ENCODE measurements around the gene MOSMO.

The MOSMO gene

DNA sequence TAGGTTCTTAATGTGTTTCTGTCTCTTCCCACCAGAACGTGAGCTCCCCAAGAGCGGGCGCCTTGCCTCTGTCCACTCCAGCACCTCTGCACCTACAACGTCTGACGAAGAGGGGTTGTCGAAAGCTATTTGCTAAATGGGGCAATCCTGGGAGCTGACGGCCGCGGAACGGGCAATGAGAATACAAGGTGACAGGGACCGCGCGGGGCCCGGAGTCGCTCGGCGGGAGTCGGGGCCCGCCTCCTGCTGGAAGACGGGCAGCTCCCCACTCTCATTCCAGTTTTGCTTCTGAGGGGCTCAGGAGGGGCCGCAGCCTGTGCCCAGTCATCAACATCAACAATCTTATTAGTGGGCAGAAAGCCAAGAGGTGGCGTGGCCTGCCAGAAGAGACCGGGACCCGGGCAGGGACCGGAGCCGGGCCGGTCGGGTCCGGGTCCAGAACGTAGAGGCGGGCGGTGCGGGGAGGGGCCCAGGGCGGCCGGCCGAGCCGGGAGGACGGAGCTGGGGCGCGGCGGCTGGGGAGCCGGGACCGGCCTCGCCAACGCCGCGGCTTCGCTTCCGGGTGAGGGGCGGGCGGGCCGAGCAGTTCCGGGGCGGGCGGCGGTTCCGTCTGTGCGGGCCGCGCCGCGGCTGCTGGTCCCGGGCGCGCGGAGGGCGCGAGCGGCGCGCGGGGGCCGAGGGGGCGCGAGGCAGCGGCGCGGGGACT, at the start of gene MOSMO:
Gene MOSMO, plus strand, starts transcription at position 603 of the 706 bp plus-strand sequence. CDS start 191 bp downstream, outside the sequence.
- Mint-ChIP-seq H3K27me3 (no peaks in the 10 kb centered on the region), H3K27ac (peak within 1 kb of the TSS; percentile 89), H3K36me3 (ENCODE audit: low read depth) (peaks cover 5% of the 10 kb centered on the region), H3K4me3 (peak within 1 kb of the TSS; percentile 90), H3K4me1 (ENCODE audit: low read depth) (peaks cover 51% of the 10 kb centered on the region), H3K9me3 (no peaks in the 10 kb centered on the region)

- H3K4me1 Mint-ChIP-seq (ENCODE audit: low read depth): peaks cover 44% of the 10 kb centered on the region
- peak overlapping the region; percentile 32 for H3K27ac Mint-ChIP-seq
- H3K36me3 Mint-ChIP-seq (ENCODE audit: low read depth): peaks cover 77% of the 10 kb centered on the region
- H3K27me3 Mint-ChIP-seq: no peaks in the 10 kb centered on the region
- no peak overlapping the region for H3K4me3 Mint-ChIP-seq
- no peaks in the 10 kb centered on the region for H3K9me3 Mint-ChIP-seq
These were observed 48.9 kb upstream of the MOSMO start for GRCh38 chr16:21959050-21959449.

DNA sequence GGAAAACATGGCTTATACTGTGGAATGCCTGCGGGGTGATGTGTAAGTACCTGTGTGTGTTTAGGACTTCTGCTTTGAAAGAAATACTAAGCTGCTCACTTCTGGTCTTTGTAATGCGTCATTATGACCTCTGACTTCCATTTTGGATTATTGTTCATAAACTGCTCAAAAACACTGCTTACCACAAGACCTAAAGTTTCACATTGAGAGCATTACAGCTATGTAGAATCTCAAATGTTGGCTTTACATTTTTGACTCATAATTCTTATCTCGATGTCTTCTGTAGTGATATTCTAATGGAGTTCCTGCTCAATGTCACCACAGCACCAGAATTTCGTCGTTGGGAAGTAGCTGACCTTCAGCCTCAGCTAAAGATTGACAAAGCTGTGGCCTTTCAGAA, 45.4 kb upstream of the MOSMO start:
- Mint-ChIP-seq H3K36me3 (ENCODE audit: low read depth) (peaks cover 89% of the 10 kb centered on the region), H3K4me1 (ENCODE audit: low read depth) (peaks cover 12% of the 10 kb centered on the region), H3K27me3 (no peaks in the 10 kb centered on the region), H3K27ac (no peak overlapping the region), H3K4me3 (no peak overlapping the region), H3K9me3 (no peaks in the 10 kb centered on the region)

DNA sequence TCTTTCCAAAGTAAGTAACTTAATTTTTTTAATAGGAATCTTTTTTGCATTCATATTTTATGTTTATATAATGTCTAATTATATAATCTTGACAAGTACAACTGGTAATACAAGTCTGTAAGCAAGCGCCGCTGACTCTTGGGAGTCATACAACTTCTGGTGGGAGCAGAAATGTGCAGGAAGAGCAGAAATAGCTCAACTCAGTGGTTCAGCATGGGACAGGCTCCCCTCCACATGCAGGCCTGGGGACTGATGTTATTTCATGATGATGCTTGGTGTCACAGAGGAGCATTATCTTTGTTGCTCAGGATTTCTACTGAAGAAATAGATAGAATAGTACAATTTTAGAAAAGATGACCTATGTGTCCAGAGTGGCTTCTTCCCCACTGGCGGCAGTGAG, 44.0 kb upstream of the MOSMO start:
- Mint-ChIP-seq H3K27ac (no peak overlapping the region), H3K4me3 (no peak overlapping the region), H3K4me1 (ENCODE audit: low read depth) (peaks cover 7% of the 10 kb centered on the region), H3K27me3 (no peaks in the 10 kb centered on the region), H3K9me3 (no peaks in the 10 kb centered on the region), H3K36me3 (ENCODE audit: low read depth) (peaks cover 83% of the 10 kb centered on the region)

- Mint-ChIP-seq H3K4me1 (ENCODE audit: low read depth) (peaks cover 3% of the 10 kb centered on the region), H3K27me3 (no peaks in the 10 kb centered on the region), H3K4me3 (no peak overlapping the region), H3K36me3 (ENCODE audit: low read depth) (peaks cover 81% of the 10 kb centered on the region), H3K9me3 (no peaks in the 10 kb centered on the region), H3K27ac (no peak overlapping the region)
These were observed 43.6 kb upstream of the MOSMO start for GRCh38 chr16:21964353-21964752.

GRCh38 chr16:21971856-21972255, 36.1 kb upstream of the MOSMO start:
- H3K9me3 Mint-ChIP-seq: no peaks in the 10 kb centered on the region
- no peaks in the 10 kb centered on the region for H3K27me3 Mint-ChIP-seq
- no peak overlapping the region for H3K4me3 Mint-ChIP-seq
- H3K27ac Mint-ChIP-seq: no peak overlapping the region
- H3K4me1 Mint-ChIP-seq (ENCODE audit: low read depth): no peaks in the 10 kb centered on the region
- peaks cover 45% of the 10 kb centered on the region for H3K36me3 Mint-ChIP-seq (ENCODE audit: low read depth)

GRCh38 chr16:21973945-21974344, 34.0 kb upstream of the MOSMO start:
- no peak overlapping the region for H3K4me3 Mint-ChIP-seq
- no peaks in the 10 kb centered on the region for H3K4me1 Mint-ChIP-seq (ENCODE audit: low read depth)
- H3K9me3 Mint-ChIP-seq: no peaks in the 10 kb centered on the region
- H3K27ac Mint-ChIP-seq: no peak overlapping the region
- peaks cover 52% of the 10 kb centered on the region for H3K36me3 Mint-ChIP-seq (ENCODE audit: low read depth)
- H3K27me3 Mint-ChIP-seq: no peaks in the 10 kb centered on the region

DNA sequence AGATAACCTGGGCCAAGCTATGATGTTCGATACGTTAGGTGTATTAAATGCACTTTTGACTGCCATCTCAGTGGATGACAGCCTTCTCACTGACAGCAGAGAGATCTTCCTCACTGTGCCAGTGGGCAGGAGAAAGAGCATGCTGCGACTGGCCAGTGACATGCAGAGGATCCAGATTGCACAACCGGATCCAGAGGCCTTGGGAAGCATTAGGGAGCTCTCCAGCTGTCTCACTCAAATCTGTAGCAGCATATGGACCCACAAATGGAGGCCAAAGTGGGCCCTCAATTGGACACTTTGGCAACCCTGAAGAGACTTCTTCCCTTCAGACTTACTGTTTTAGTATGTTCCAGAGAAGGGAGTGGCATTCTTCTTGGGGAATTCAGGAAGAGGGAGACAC, 27.9 kb upstream of the MOSMO start:
- no peaks in the 10 kb centered on the region for H3K9me3 Mint-ChIP-seq
- no peaks in the 10 kb centered on the region for H3K4me1 Mint-ChIP-seq (ENCODE audit: low read depth)
- no peaks in the 10 kb centered on the region for H3K27me3 Mint-ChIP-seq
- H3K27ac Mint-ChIP-seq: no peak overlapping the region
- no peak overlapping the region for H3K4me3 Mint-ChIP-seq
- peaks cover 71% of the 10 kb centered on the region for H3K36me3 Mint-ChIP-seq (ENCODE audit: low read depth)

- Mint-ChIP-seq H3K36me3 (ENCODE audit: low read depth) (peaks cover 76% of the 10 kb centered on the region), H3K9me3 (no peaks in the 10 kb centered on the region), H3K4me1 (ENCODE audit: low read depth) (no peaks in the 10 kb centered on the region), H3K4me3 (no peak overlapping the region), H3K27ac (no peak overlapping the region), H3K27me3 (no peaks in the 10 kb centered on the region)
These were observed 25.8 kb upstream of the MOSMO start for GRCh38 chr16:21982108-21982507.

DNA sequence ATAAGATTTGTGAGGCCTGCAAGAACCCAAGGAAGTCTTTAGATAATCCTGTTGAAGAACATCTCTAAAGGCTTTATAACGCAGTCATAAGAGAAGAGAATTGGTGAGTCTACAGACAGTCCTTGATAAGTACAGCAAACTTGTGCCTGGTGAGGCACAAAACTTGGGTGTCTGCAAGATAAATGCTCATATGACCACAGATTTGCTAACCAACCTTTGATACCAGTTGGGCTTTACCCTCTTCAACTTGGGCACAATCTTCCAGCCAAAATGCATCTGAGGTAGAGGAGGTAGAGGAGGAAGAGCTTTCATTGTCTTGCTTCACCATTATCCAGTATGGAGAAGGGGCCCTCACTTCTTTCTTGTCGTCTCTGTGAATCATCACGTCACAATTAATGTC, 23.8 kb upstream of the MOSMO start:
- Mint-ChIP-seq H3K4me1 (ENCODE audit: low read depth) (no peaks in the 10 kb centered on the region), H3K27ac (no peak overlapping the region), H3K4me3 (no peak overlapping the region), H3K9me3 (no peaks in the 10 kb centered on the region), H3K36me3 (ENCODE audit: low read depth) (peaks cover 59% of the 10 kb centered on the region), H3K27me3 (no peaks in the 10 kb centered on the region)

GRCh38 chr16:21985524-21985923, 22.4 kb upstream of the MOSMO start:
- no peaks in the 10 kb centered on the region for H3K9me3 Mint-ChIP-seq
- H3K27ac Mint-ChIP-seq: no peak overlapping the region
- H3K4me3 Mint-ChIP-seq: no peak overlapping the region
- H3K27me3 Mint-ChIP-seq: no peaks in the 10 kb centered on the region
- H3K36me3 Mint-ChIP-seq (ENCODE audit: low read depth): peaks cover 44% of the 10 kb centered on the region
- H3K4me1 Mint-ChIP-seq (ENCODE audit: low read depth): no peaks in the 10 kb centered on the region

GRCh38 chr16:21986692-21987246, 21.1 kb upstream of the MOSMO start:
- no peak overlapping the region for H3K27ac Mint-ChIP-seq
- no peak overlapping the region for H3K4me3 Mint-ChIP-seq
- H3K27me3 Mint-ChIP-seq: no peaks in the 10 kb centered on the region
- no peaks in the 10 kb centered on the region for H3K4me1 Mint-ChIP-seq (ENCODE audit: low read depth)
- H3K36me3 Mint-ChIP-seq (ENCODE audit: low read depth): peaks cover 34% of the 10 kb centered on the region
- H3K9me3 Mint-ChIP-seq: no peaks in the 10 kb centered on the region

GRCh38 chr16:21987498-21987897, 20.4 kb upstream of the MOSMO start:
- Mint-ChIP-seq H3K36me3 (ENCODE audit: low read depth) (peaks cover 27% of the 10 kb centered on the region), H3K4me1 (ENCODE audit: low read depth) (no peaks in the 10 kb centered on the region), H3K9me3 (no peaks in the 10 kb centered on the region), H3K4me3 (no peak overlapping the region), H3K27ac (no peak overlapping the region), H3K27me3 (no peaks in the 10 kb centered on the region)

- Mint-ChIP-seq H3K27ac (no peak overlapping the region), H3K4me3 (no peak overlapping the region), H3K9me3 (no peaks in the 10 kb centered on the region), H3K4me1 (ENCODE audit: low read depth) (no peaks in the 10 kb centered on the region), H3K27me3 (no peaks in the 10 kb centered on the region), H3K36me3 (ENCODE audit: low read depth) (peaks cover 19% of the 10 kb centered on the region)
These were observed 18.8 kb upstream of the MOSMO start for GRCh38 chr16:21989133-21989532.

DNA sequence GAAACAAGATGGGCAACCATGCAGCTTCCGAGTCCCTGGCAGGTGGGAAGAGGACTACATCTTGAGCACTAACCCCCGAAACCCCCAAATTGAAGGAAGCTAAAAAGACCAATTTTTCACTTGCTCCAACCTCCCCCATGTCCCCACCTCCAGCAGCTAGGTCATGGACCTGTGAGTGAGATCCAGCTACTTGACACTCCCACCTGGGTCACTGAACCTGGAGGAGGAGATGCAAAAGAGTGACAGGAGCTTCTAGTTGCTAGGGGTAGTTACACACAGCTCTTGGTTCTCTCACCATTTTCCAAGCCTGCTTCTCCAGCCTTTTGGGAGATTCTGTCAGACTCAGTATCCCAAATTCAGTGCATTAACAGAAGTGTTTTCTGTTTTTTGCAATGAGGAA, 18.2 kb upstream of the MOSMO start:
- H3K36me3 Mint-ChIP-seq (ENCODE audit: low read depth): peaks cover 12% of the 10 kb centered on the region
- no peaks in the 10 kb centered on the region for H3K27me3 Mint-ChIP-seq
- no peaks in the 10 kb centered on the region for H3K4me1 Mint-ChIP-seq (ENCODE audit: low read depth)
- H3K27ac Mint-ChIP-seq: no peak overlapping the region
- no peak overlapping the region for H3K4me3 Mint-ChIP-seq
- H3K9me3 Mint-ChIP-seq: no peaks in the 10 kb centered on the region

- Mint-ChIP-seq H3K4me1 (ENCODE audit: low read depth) (no peaks in the 10 kb centered on the region), H3K9me3 (no peaks in the 10 kb centered on the region), H3K36me3 (ENCODE audit: low read depth) (peaks cover 7% of the 10 kb centered on the region), H3K4me3 (no peak overlapping the region), H3K27me3 (no peaks in the 10 kb centered on the region), H3K27ac (no peak overlapping the region)
These were observed 17.4 kb upstream of the MOSMO start for GRCh38 chr16:21990381-21990944.

All from stimulated activated naive CD8-positive, alpha-beta T cell treated with anti-CD3 and anti-CD28 coated beads, Interleukin-15, Interleukin-2, amounts not matched to agents 100 ng/mL and 50 ng/mL, for 24 hours (primary cell).